Neural cell (in vitro differentiated cells): ENCODE measurements around the gene EXD2. TPM values are rescaled to one million over a fixed set of nuclear protein-coding genes. Genes with fewer than 3 reads are reported as not detected.
"Not testable (repeated sequence)": the region's sequence is repeated elsewhere in the genome, so short reads cannot be mapped to it uniquely, and the experiment has no call there.

Experiments
- H2AFZ ChIP-seq: fragments of 200-600, 300-800 bp; sonication (generic), shearing (Covaris generic); 2 replicates; pipeline ENCODE4 v1.6.0; 2014; ENCODE audit warnings: low read depth, mild to moderate bottlenecking, antibody characterized with exemption, low read length, moderate library complexity
- H3F3A ChIP-seq: fragments of 200-600 bp; shearing (Covaris generic); 2 replicates; pipeline ENCODE4 v1.6.1; 2016; ENCODE audit warnings: mild to moderate bottlenecking, moderate library complexity, mixed read lengths, antibody characterized with exemption, low read length; ENCODE audit not compliant: insufficient read depth, poor library complexity, severe bottlenecking
- H3K27ac ChIP-seq: fragments of 200-600, 300-800 bp; sonication (generic), shearing (Covaris generic); 2 replicates; pipeline ENCODE4 v1.5.1; 2014; ENCODE audit warnings: mild to moderate bottlenecking, low read length, moderate library complexity
- H3K27me3 ChIP-seq: fragments of 300-800, 200-600 bp; sonication (generic), shearing (Covaris generic); 2 replicates; pipeline ENCODE4 v1.6.0; 2014; ENCODE audit warnings: mild to moderate bottlenecking, low read depth, low read length, moderate library complexity; ENCODE audit not compliant: insufficient read depth
- H3K36me3 ChIP-seq: fragments of 300-800, 200-600 bp; sonication (generic), shearing (Covaris generic); 2 replicates; pipeline ENCODE4 v1.5.1; 2014; ENCODE audit warnings: mild to moderate bottlenecking, antibody characterized with exemption, low read length, moderate library complexity; ENCODE audit not compliant: insufficient read depth
- H3K4me2 ChIP-seq: fragments of 300-800, 200-600 bp; sonication (generic), shearing (Covaris generic); 2 replicates; pipeline ENCODE4 v1.6.0; 2014; ENCODE audit warnings: mild to moderate bottlenecking, low read length
- H3K4me3 ChIP-seq: fragments of 300-800, 200-600 bp; sonication (generic), shearing (Covaris generic); 2 replicates; pipeline ENCODE4 v1.5.1; 2014; ENCODE audit warnings: mild to moderate bottlenecking, low read length, moderate library complexity
- H3K79me2 ChIP-seq: fragments of 200-600 bp; shearing (Covaris generic); replicated peaks from 2 replicates; pipeline ENCODE4 v1.6.0; 2014; ENCODE audit warnings: mild to moderate bottlenecking, low read length, moderate library complexity; ENCODE audit not compliant: insufficient read depth
- H3K9ac ChIP-seq: fragments of 300-800, 200-600 bp; sonication (generic), shearing (Covaris generic); 2 replicates; pipeline ENCODE4 v1.6.1; 2016; ENCODE audit warnings: mild to moderate bottlenecking, low read length, mixed read lengths
- H3K9me2 ChIP-seq: fragments of 200-600 bp; shearing (Covaris generic); 2 replicates; pipeline ENCODE4 v1.6.1; 2016; ENCODE audit warnings: mild to moderate bottlenecking, low read length, mixed read lengths; ENCODE audit not compliant: insufficient read depth
- H3K9me3 ChIP-seq: fragments of 200-600, 300-800 bp; sonication (generic), shearing (Covaris generic); 2 replicates; pipeline ENCODE4 v1.6.1; 2016; ENCODE audit warnings: mild to moderate bottlenecking, mixed run types, low read length, moderate library complexity, mixed read lengths
- H4K20me1 ChIP-seq: fragments of 200-600 bp; shearing (Covaris generic); 2 replicates; pipeline ENCODE4 v1.6.1; 2016; ENCODE audit warnings: mild to moderate bottlenecking, mixed run types; ENCODE audit not compliant: insufficient read depth
- CTCF ChIP-seq: fragments of 450-650 bp; IDR thresholded peaks from 2 replicates; pipeline ENCODE4 v1.5.1; 2014; ENCODE audit warnings: antibody characterized with exemption, mild to moderate bottlenecking, moderate library complexity; ENCODE audit not compliant: poor library complexity, severe bottlenecking
- EP300 ChIP-seq: fragments of 450-650 bp; conservative IDR thresholded peaks from 2 replicates; pipeline ENCODE4 v1.6.1; 2014; ENCODE audit warnings: antibody characterized with exemption, mild to moderate bottlenecking, moderate library complexity; ENCODE audit not compliant: poor library complexity, severe bottlenecking
- EZH2 ChIP-seq: fragments of 200-600, 300-800 bp; shearing (Covaris generic), sonication (generic); IDR thresholded peaks from 2 replicates; pipeline ENCODE4 v1.6.1; 2014; ENCODE audit warnings: antibody characterized with exemption, low read length, borderline replicate concordance, mild to moderate bottlenecking; ENCODE audit not compliant: insufficient read depth, poor library complexity, severe bottlenecking
- RAD21 ChIP-seq: fragments of 450-650 bp; conservative IDR thresholded peaks from 2 replicates; pipeline ENCODE4 v1.6.1; 2014; ENCODE audit warnings: antibody characterized with exemption, mild to moderate bottlenecking, moderate library complexity
- SMC3 ChIP-seq: fragments of 450-650 bp; conservative IDR thresholded peaks from 2 replicates; pipeline ENCODE4 v1.6.1; 2014; ENCODE audit warnings: antibody characterized with exemption, mild to moderate bottlenecking, moderate library complexity; ENCODE audit not compliant: poor library complexity
- TAF1 ChIP-seq: IDR thresholded peaks from 2 replicates; pipeline ENCODE4 v1.6.1; 2012; ENCODE audit warnings: low read depth
- polyA plus RNA-seq: library from polyadenylated mRNA; depleted of rRNA; stranded (reverse); fragments of >200 nt; gene quantifications from 2 replicates; pipeline ENCODE4 v1.2.3, GENCODE V29; 2014

The EXD2 gene
- polyA plus RNA-seq, 1 donor from 2014 or later = 43.3 TPM

DNA sequence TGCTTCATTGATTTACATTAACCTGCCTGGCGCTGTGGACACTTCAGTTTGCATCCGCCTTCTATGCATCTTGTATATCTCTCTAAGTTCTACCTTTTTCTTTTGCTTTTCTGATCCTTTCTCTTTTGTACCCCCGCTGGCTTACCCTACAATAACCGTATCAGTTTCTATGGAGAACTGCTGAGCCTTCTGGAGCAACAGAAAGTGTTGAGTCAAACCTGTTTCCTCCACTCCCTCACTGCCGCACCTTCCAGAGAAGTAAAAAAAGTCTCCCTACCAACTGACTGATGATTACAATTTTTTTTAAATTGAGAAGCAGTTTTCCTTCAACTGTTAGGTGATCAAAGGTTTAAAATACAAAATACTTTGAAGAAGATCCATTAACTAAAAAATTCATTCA, 17.4 kb downstream of the EXD2 start:
- Histone ChIP-seq H3K9me3 (no peaks in the 10 kb centered on the region), H3K4me3 (no peak overlapping the region)

GRCh38 chr14:69214393-69214792, 23.1 kb downstream of the EXD2 start:
- H3K79me2 ChIP-seq = no peaks in the 10 kb centered on the region
- H4K20me1 ChIP-seq = no peaks in the 10 kb centered on the region
- H3K4me2 ChIP-seq = no peak overlapping the region
- H3K9me2 ChIP-seq = no peaks in the 10 kb centered on the region
- H3K36me3 ChIP-seq = peaks cover 3% of the 10 kb centered on the region
- H3K27ac ChIP-seq = no peak overlapping the region
- no peak overlapping the region for H3K9ac ChIP-seq
- no peak overlapping the region for H3K4me3 ChIP-seq
- H3K9me3 ChIP-seq = no peaks in the 10 kb centered on the region
- no peaks in the 10 kb centered on the region for H3K27me3 ChIP-seq
- no peak overlapping the region for H2AFZ ChIP-seq
- no peak for TF ChIP-seq RAD21
- no peak for TF ChIP-seq EZH2
- TF ChIP-seq TAF1 = no peak
- no peaks in the 10 kb centered on the region for H3F3A ChIP-seq

More for the DNA sequence above, 17.4 kb downstream of the EXD2 start:
- H4K20me1 ChIP-seq = no peaks in the 10 kb centered on the region
- H3K4me2 ChIP-seq = no peak overlapping the region
- no peaks in the 10 kb centered on the region for H3K79me2 ChIP-seq
- no peaks in the 10 kb centered on the region for H3K27me3 ChIP-seq
- no peaks in the 10 kb centered on the region for H3K9me2 ChIP-seq
- no peaks in the 10 kb centered on the region for H3F3A ChIP-seq
- H3K27ac ChIP-seq = no peak overlapping the region
- no peak overlapping the region for H2AFZ ChIP-seq
- TF ChIP-seq TAF1 (no peak), SMC3 (no peak)
- peaks cover 9% of the 10 kb centered on the region for H3K36me3 ChIP-seq
- H3K9ac ChIP-seq = no peak overlapping the region

GRCh38 chr14:69217663-69218062, 26.4 kb downstream of the EXD2 start:
- H3K4me2 ChIP-seq, H3F3A ChIP-seq, H3K9me3 ChIP-seq, H3K27me3 ChIP-seq, H3K36me3 ChIP-seq, H4K20me1 ChIP-seq, H3K27ac ChIP-seq, H3K9ac ChIP-seq, H3K9me2 ChIP-seq, H3K4me3 ChIP-seq, H3K79me2 ChIP-seq, H2AFZ ChIP-seq: not testable (repeated sequence)

DNA sequence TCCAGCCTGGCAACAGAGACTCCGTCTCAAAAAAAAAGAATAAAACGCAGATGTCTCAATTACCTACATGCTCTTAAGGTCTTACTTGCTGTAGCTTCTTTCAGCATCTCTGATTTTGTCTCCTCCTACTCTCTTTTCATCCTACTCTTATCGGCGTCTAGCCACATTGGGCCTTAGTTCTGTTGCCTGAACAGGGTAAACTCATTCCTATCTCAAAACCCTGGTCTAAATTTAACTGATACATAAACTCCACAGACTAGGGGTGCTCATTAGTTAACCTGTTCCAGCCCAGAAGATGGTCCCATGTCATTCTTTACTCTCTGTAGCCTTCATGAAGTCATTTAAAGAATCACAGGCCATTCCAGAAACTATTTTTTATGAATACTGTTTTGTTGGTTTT, 33.6 kb downstream of the EXD2 start:
- no peaks in the 10 kb centered on the region for H3F3A ChIP-seq
- no peaks in the 10 kb centered on the region for H3K79me2 ChIP-seq
- peaks cover 7% of the 10 kb centered on the region for H3K36me3 ChIP-seq
- H3K27me3 ChIP-seq = no peaks in the 10 kb centered on the region
- no peak overlapping the region for H2AFZ ChIP-seq
- no peak overlapping the region for H3K4me3 ChIP-seq
- no peak overlapping the region for H3K9ac ChIP-seq
- no peaks in the 10 kb centered on the region for H3K9me2 ChIP-seq
- no peaks in the 10 kb centered on the region for H3K9me3 ChIP-seq
- H3K27ac ChIP-seq = no peak overlapping the region
- H4K20me1 ChIP-seq = no peaks in the 10 kb centered on the region
- H3K4me2 ChIP-seq = no peak overlapping the region
- no peak for TF ChIP-seq CTCF
- no peak for TF ChIP-seq TAF1
- no peak for TF ChIP-seq EP300
- TF ChIP-seq RAD21 = no peak
